IgD-negative memory B cell (primary cell): Measurements from ENCODE around the gene SFTPD. TPM values are rescaled to one million over a fixed set of nuclear protein-coding genes. Genes with fewer than 3 reads are reported as not detected.

ENCODE experiments used
- H3K27ac Mint-ChIP-seq, 3 donors: one replicate each; pipeline ENCODE4 v1.8.0; 2020 to 2022; ENCODE audit warnings: mild to moderate bottlenecking in 3 of 3, mixed read lengths in 3 of 3, moderate library complexity in 1 of 3
- H3K27me3 Mint-ChIP-seq: one replicate; pipeline ENCODE4 v1.8.0; 2021; ENCODE audit warnings: mixed read lengths
- H3K36me3 Mint-ChIP-seq: one replicate; pipeline ENCODE4 v1.8.0; 2020; ENCODE audit warnings: mild to moderate bottlenecking, mixed read lengths
- H3K4me1 Mint-ChIP-seq, 3 donors: one replicate each; pipeline ENCODE4 v1.8.0; 2020 to 2022; ENCODE audit warnings: mixed read lengths in 3 of 3, mild to moderate bottlenecking in 1 of 3
- H3K4me3 Mint-ChIP-seq, 4 donors: one replicate each; pipeline ENCODE4 v1.8.0; 2020 to 2022; ENCODE audit warnings: mild to moderate bottlenecking in 4 of 4, mixed read lengths in 4 of 4, moderate library complexity in 3 of 4
- H3K9me3 Mint-ChIP-seq, 3 donors: one replicate each; pipeline ENCODE4 v1.8.0; 2020 to 2021; ENCODE audit warnings: mixed read lengths in 3 of 3, mild to moderate bottlenecking in 1 of 3
- polyA plus RNA-seq: library from polyadenylated mRNA; unstranded; fragments of 300-500 nt; fragmentation: Illumina TruSeq; gene quantifications from one replicate; pipeline ENCODE4 v1.2.3, GENCODE V29; 2021

SFTPD gene
- polyA plus RNA-seq, 1 donor from 2014 or later = not detected

DNA sequence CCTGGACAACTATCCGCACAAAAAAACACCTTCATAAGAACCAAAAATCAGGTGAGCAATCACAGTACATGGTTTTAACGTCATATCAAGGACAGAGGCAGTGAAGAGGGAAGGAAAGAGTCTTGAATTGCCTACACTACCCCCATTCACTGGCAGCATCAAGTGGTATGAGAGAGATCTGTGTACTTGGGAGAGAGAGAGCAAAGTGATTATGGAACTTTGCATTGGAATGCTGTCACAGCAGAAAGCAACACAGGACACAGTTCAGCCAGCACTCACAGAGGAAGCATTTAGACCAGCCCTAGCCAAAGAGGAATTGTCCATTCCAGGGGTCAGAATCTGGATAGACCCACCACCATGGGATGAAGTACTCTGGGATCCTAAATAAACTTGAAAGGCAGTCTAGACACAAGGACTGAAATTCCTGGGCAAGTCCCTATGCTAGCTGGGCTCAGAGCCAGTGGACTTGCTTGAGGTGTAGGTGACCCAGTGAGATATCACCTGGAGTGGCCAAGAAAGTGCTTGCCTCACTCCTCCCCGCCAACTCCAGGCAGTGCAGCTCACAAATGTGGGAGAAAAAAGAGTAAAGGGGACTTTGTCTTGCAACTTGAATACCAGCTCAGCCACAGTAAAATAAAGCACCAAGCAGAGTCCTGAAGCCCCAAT lies 30.5 kb upstream of the SFTPD start:
- H3K27me3 Mint-ChIP-seq = peaks cover 47% of the 10 kb centered on the region

DNA sequence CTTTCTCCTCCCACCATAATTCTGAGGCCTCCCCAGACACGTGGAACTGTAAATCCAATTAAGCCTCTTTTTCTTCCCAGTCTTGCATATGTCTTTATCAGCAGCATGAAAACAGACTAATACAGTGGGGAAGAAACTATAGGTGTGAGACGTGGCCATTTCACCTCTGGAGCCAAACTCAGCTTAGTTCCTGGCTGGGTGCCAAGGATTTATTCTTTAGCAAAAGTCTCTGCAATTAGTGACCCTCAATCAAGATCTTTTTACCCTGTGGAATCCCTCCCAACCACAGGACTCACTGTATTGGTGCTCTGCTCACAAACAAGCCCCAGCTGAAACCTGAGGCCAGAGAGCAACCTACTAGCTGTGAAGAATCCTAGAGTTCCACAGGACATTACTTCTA lies 28.1 kb upstream of the SFTPD start:
- peaks cover 0 to 13% (median 8%) of the 10 kb centered on the region in 3 donors for H3K9me3 Mint-ChIP-seq
- peaks cover 43% of the 10 kb centered on the region for H3K27me3 Mint-ChIP-seq
- H3K36me3 Mint-ChIP-seq = peaks cover 3% of the 10 kb centered on the region
- no peak overlapping the region for H3K27ac Mint-ChIP-seq
- peaks cover 0 to 7% (median 3%) of the 10 kb centered on the region in 3 donors for H3K4me1 Mint-ChIP-seq
- H3K4me3 Mint-ChIP-seq = peak overlapping the region in 1 of 4 donors; percentile 47

More for the DNA sequence above, 30.5 kb upstream of the SFTPD start:
- H3K27ac Mint-ChIP-seq = no peak overlapping the region
- H3K9me3 Mint-ChIP-seq = peaks cover 0 to 13% (median 8%) of the 10 kb centered on the region in 3 donors
- H3K4me3 Mint-ChIP-seq = peak overlapping the region in 1 of 4 donors; percentile 45
- H3K36me3 Mint-ChIP-seq = peaks cover 3% of the 10 kb centered on the region
- H3K4me1 Mint-ChIP-seq = peaks cover 3 to 7% (median 5%) of the 10 kb centered on the region in 3 donors

DNA sequence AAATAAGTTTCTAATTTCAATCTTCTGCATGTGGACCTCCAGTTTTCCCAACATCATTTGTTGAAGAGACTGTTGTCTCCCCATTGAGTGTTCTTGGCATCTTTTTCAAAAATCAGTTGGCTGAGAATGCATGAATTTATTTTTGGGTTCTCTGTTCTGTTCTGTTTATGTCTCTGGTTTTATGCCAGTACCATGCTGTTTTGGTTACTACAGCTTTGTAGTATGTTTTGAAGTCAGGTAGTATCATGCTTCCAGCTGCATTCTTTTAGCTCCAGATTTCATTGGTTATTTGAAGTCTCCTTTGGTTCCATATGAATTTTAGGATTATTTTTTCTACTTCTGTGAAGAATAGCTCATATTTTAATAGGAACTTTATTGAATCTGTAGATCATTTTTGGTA lies 21.2 kb upstream of the SFTPD start:
- peaks cover 18% of the 10 kb centered on the region for H3K27me3 Mint-ChIP-seq
- H3K9me3 Mint-ChIP-seq = peaks cover 7 to 17% (median 10%) of the 10 kb centered on the region in 3 donors
- no peaks in the 10 kb centered on the region for H3K4me1 Mint-ChIP-seq
- peaks cover 2% of the 10 kb centered on the region for H3K36me3 Mint-ChIP-seq
- H3K4me3 Mint-ChIP-seq = no peak overlapping the region
- no peak overlapping the region for H3K27ac Mint-ChIP-seq

DNA sequence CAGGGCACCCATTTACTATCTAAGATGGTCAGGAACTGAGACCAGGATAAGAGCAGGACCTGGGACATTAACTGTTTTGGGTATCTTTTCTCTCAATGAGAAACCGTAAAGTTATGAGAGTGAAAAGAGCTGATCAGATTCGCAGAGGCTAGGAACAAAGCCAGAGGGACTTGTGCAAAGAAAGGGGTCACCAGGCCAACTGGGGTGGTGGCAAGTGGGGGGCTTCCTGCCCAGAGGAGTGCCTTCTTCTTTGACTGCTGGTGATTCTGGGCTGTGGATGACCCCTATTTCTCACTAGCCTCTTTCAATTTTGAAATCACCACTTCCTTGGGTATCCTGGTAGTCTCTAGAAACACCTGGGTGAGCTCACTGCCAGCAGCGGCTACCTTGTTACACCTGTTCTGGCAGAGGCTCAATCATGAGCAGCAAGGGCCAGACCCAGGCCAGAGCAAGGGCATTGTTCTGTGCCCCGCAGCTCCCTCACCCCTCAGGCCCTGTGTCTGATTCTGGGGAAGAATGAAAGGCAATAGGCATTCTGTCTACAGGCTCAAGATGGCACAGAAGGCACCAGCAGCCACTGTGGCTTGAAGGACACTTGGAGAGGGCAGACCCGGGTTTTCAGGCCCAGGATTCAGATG lies 999 bp downstream of the SFTPD start:
- no peak overlapping the region for H3K4me3 Mint-ChIP-seq
- H3K9me3 Mint-ChIP-seq = peaks cover 4 to 15% (median 5%) of the 10 kb centered on the region in 3 donors
- H3K27me3 Mint-ChIP-seq = no peaks in the 10 kb centered on the region
- no peak overlapping the region for H3K27ac Mint-ChIP-seq
- peaks cover 0 to 2% (median 0%) of the 10 kb centered on the region in 3 donors for H3K4me1 Mint-ChIP-seq
- no peaks in the 10 kb centered on the region for H3K36me3 Mint-ChIP-seq

DNA sequence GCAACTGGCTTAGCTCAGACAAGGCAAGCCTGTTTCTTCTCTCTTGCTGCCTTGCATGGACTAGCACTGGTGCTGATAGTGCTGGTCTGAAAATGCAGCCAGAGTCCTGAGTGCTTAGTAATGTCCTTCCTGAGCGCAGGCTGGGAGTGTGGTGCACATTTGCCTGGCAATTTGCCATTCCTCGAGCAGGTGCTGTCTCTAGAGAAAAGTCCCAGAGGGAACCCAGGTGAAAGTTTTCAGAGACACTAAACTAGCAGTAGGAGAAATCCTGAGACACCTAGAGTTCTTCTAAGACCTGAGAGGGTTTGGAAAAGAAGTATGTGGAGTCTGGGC lies 1.9 kb downstream of the SFTPD start:
- Mint-ChIP-seq H3K27me3 (no peaks in the 10 kb centered on the region), H3K4me3 (no peak overlapping the region), H3K36me3 (no peaks in the 10 kb centered on the region), H3K27ac (no peak overlapping the region), H3K9me3 (peaks cover 4 to 15% (median 5%) of the 10 kb centered on the region in 3 donors), H3K4me1 (peaks cover 0 to 2% (median 0%) of the 10 kb centered on the region in 3 donors)

DNA sequence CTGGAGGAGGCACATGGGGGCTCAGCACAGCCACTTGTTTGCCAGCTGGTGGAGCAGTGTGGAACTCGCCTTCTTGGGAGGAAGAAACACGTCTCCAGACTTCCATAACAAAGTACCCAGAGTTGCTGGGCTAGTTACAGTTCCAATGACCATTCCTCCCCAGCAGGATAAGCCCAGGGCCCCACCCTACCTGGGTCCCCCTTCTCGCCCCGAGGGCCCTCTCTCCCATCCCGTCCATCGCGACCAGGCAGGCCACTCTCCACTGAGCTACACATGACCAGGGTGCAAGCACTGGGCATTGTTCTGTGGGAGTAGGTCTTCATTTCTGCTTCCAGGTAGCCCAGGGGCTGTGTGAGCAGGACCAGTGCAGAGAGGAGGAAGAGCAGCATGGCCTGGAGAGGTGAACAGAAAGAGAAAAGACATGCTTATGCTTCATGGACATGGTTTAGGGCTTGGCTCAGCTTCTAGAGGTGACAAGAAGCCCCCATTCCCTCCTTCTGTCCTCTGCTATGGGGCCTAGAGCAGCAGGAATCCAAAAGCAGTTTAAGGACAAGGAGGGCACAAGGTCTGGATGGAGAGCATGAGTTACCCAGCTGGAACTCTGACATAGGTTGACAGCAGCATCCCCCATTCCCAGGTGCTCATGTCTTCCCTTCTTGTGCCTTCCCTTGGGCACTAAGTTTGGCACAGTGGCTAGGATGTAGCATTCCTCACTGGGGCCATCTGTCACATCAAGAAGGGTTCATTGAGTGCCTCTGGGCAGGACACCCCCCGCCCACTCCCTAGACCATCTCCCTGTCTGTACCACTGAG lies 2.4 kb downstream of the SFTPD start:
- Mint-ChIP-seq H3K36me3 (no peaks in the 10 kb centered on the region), H3K9me3 (peaks cover 4 to 12% (median 5%) of the 10 kb centered on the region in 3 donors), H3K4me3 (no peak overlapping the region), H3K4me1 (peaks cover 0 to 2% (median 0%) of the 10 kb centered on the region in 3 donors), H3K27ac (no peak overlapping the region), H3K27me3 (no peaks in the 10 kb centered on the region)

DNA sequence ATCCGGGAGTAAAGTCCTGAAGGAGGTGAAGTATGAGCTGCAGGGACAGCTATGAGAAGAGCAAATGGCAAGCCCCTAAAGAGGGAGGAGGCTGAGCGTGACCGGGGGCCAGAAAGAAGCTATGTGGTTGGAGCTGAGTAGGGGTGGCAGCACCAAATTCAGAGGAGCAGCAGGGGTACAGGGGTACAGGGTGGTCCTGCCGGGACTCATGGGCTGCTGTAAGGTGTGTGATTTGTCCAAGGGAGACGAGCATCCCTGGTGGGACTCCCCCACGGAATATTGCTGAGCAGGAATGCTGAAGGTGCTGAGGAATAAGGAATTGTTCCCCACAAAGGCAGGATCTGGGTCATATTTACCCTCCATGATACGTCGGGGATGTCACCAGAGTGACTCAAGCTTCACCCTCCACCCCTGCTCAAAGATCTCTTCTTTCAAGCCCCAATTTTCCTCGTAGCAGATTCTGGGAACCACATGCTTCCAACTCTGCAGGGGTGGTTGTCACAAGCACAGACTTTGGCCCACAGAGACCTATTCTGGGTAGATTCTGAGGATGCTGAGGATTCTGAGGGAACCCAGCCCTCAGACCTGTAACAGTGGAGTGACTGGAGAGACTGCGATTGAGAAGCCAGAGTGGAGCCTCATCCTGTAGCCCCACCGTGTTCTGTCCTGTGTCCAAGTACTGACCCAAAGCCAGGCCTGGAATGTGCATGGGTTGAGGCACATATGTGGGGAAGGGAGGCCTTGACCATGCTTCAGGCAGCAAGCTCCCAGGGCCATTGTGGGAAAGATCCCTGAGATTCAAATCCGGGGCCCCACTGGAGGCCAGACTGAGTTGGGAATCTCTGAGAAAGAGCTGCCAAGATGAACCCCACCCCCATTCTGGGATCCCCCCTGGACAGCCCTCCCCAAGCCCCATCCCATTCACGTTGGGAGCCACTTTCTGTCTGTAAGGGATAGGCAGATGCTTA lies 4.2 kb downstream of the SFTPD start:
- no peak overlapping the region for H3K4me3 Mint-ChIP-seq
- H3K4me1 Mint-ChIP-seq = peaks cover 0 to 2% (median 0%) of the 10 kb centered on the region in 3 donors

DNA sequence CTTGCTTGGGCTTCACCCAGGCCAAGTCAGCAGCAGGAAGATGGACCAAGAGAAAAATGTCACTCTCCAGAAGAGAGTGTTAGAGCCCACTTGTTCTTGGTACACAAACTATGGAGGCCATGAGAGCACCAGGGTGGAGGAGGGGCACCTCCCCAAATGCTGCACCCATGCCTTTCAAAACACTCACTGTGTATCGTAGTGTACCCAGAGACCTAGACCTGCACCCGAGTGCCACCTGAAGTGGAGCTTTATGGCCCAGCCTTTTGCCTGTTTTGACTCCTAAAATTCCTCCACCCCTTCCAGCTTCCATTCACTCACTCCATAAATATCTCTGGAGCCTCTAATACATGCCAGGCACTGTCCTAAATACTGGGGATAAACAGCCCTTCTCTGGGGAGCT lies 5.0 kb downstream of the SFTPD start:
- H3K27me3 Mint-ChIP-seq = no peaks in the 10 kb centered on the region
- H3K9me3 Mint-ChIP-seq = no peaks in the 10 kb centered on the region
- no peak overlapping the region for H3K4me3 Mint-ChIP-seq
- H3K36me3 Mint-ChIP-seq = no peaks in the 10 kb centered on the region
- peaks cover 7 to 8% (median 7%) of the 10 kb centered on the region in 3 donors for H3K4me1 Mint-ChIP-seq
- no peak overlapping the region for H3K27ac Mint-ChIP-seq

More for the DNA sequence above, 4.2 kb downstream of the SFTPD start:
- Mint-ChIP-seq H3K27ac (no peak overlapping the region), H3K9me3 (no peaks in the 10 kb centered on the region), H3K27me3 (no peaks in the 10 kb centered on the region), H3K36me3 (no peaks in the 10 kb centered on the region)

DNA sequence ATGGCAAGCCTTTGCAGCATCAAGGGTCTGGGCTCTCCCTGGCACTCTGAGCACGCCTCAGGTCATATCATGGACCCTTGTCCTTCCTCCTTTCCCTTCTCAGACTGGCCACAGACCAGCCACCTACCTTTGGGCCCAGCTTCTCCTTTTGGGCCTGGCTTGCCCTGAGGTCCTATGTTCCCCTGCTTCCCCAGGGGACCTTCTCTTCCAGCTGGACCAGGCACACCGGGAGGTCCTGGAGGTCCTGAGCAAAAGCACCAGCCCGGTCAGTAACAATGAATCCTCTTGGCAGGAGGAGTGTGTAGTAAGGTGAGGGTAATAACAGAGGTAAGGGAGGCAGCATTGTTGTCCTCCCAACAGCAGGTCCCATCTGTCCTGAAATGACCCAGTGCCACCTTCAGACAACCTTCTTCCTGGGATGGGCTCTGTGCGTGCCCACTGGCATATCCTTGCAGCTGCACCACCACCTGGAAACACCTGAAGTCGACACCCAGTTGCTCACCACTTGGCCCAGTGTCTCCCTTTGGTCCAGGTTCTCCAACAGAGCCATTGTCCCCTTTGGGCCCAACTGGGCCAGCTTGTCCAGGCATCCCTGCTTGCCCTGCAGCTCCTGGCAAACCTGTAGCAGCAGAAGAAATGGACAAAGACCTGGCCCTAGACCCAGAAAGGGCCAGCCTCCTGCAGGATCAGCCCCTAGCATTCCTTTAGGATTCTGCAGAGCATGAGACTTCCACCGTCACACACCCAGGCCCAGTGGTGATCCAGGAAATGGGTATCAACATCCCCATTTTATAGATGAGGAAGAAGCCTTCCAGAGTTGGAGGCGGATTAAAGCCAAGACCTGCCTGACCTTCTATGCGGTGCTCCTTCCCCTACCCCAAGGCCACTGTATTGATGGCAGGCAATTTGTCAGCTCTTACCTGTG lies 6.4 kb downstream of the SFTPD start:
- Mint-ChIP-seq H3K36me3 (no peaks in the 10 kb centered on the region), H3K27ac (peak overlapping the region in 2 of 3 donors; percentile 10 to 35), H3K27me3 (no peaks in the 10 kb centered on the region), H3K9me3 (no peaks in the 10 kb centered on the region), H3K4me1 (peaks cover 15 to 20% (median 15%) of the 10 kb centered on the region in 3 donors), H3K4me3 (no peak overlapping the region)

DNA sequence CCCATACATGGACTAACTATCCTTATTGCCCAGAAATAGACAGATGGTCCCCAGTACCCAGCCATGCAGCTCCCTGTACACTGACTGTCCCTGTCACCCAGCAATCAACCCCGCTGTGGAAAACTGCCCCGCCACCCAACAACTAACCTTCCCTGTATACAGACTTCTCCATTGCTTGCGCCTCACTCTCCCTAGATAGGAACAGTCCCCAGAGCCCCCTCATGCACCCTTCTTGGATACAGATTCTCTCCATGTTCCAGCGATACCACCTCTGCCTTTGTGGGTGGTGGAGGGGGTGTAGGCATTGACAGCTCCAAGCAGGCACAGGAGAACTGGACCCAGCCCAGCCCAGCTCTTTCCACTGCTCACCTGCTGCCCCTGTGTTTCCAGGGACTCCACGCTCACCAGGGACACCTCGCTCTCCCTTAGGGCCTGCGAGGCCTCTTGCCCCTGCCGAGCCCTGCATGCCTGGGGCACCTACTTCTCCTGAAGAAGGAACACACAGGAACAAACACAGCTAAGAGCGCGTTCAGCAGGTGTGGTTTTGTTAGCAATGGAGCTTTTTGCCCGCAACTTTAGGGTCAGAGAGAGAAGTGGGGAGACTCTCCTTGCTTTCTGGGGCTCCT lies 7.2 kb downstream of the SFTPD start:
- peaks cover 21 to 28% (median 23%) of the 10 kb centered on the region in 3 donors for H3K4me1 Mint-ChIP-seq
- no peak overlapping the region for H3K4me3 Mint-ChIP-seq
- no peaks in the 10 kb centered on the region for H3K36me3 Mint-ChIP-seq
- no peaks in the 10 kb centered on the region for H3K9me3 Mint-ChIP-seq
- peak overlapping the region in 2 of 3 donors; percentile 10 to 95 for H3K27ac Mint-ChIP-seq
- H3K27me3 Mint-ChIP-seq = peaks cover 2% of the 10 kb centered on the region

DNA sequence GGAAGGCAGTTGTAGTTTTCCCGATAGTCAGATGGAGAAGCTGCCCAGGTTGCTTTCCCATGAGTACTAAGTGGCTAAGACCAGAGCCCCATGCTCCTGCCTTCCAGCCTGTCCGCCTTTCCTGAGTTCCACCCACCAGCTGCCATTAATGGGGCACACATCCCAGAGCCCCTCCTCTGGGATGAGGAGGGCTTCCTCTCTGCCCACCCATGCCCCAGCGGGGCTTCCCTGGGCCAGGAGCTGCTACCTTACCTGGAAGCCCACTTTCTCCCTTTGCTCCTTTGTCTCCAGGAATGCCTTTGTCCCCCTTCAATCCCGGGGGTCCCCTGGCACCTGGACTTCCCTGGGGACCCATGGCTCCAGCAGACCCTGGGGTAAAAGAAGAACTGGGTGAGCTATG lies 7.8 kb downstream of the SFTPD start:
- H3K36me3 Mint-ChIP-seq = no peaks in the 10 kb centered on the region
- H3K4me3 Mint-ChIP-seq = peak overlapping the region in 1 of 4 donors; percentile 9

DNA sequence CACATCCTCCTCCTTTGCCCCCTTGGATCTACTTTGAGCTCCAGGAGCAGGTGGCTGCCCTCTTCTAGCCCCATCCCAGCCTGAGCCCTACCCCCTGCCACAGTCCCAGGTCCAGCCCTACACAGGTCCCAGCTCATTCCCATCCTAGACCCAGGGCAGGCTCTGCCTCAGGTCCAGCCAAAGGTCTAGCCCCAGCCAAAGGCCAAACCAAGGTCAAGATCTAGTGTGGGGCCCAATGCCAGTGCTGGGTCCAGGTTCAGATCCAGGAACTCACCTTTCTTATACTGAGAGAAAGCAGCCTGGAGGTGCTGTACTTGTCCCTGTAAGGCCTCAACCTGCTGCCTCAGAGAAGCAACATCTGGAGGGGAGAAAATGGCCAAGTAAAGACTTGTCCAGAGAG lies 8.5 kb downstream of the SFTPD start:
- no peak overlapping the region for H3K4me3 Mint-ChIP-seq
- peaks cover 2% of the 10 kb centered on the region for H3K27me3 Mint-ChIP-seq
- H3K27ac Mint-ChIP-seq = peak overlapping the region in 1 of 3 donors; percentile 95
- no peaks in the 10 kb centered on the region for H3K9me3 Mint-ChIP-seq
- H3K36me3 Mint-ChIP-seq = no peaks in the 10 kb centered on the region
- peaks cover 26 to 32% (median 30%) of the 10 kb centered on the region in 3 donors for H3K4me1 Mint-ChIP-seq

More for the DNA sequence above, 7.8 kb downstream of the SFTPD start:
- peaks cover 26 to 32% (median 28%) of the 10 kb centered on the region in 3 donors for H3K4me1 Mint-ChIP-seq
- peaks cover 2% of the 10 kb centered on the region for H3K27me3 Mint-ChIP-seq
- H3K9me3 Mint-ChIP-seq = no peaks in the 10 kb centered on the region
- peak overlapping the region in 2 of 3 donors; percentile 10 to 95 for H3K27ac Mint-ChIP-seq

DNA sequence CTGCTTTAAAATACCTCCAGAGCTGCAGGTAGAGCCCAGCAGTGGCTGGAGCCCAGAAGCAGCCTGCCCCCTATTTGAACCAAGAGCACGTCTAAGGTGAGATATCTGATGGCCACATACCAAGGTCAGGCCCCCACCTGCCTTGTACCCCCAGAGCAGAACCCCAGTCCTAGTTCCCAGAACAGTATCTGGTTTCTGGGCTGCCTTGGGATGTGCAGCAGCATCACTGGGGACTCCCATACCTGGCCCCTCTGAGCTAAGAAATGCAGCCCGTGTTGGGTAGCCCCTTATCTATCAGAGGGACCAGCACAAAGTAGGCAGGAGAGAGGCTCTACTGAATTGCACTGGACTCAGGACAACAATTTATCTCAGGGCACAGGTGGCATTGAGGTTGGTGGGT lies 8.9 kb downstream of the SFTPD start:
- Mint-ChIP-seq H3K27ac (peak overlapping the region in 1 of 3 donors; percentile 95), H3K4me3 (no peak overlapping the region), H3K4me1 (peaks cover 26 to 32% (median 30%) of the 10 kb centered on the region in 3 donors), H3K9me3 (no peaks in the 10 kb centered on the region), H3K36me3 (no peaks in the 10 kb centered on the region), H3K27me3 (peaks cover 2% of the 10 kb centered on the region)
